Measurements from ENCODE around the gene JAZF1. TPM values are rescaled to one million over a fixed set of nuclear protein-coding genes. Genes with fewer than 3 reads are reported as not detected.

The JAZF1 gene
- total RNA-seq, 1 experiment from 2014 or later, result 9.1 TPM

DNA sequence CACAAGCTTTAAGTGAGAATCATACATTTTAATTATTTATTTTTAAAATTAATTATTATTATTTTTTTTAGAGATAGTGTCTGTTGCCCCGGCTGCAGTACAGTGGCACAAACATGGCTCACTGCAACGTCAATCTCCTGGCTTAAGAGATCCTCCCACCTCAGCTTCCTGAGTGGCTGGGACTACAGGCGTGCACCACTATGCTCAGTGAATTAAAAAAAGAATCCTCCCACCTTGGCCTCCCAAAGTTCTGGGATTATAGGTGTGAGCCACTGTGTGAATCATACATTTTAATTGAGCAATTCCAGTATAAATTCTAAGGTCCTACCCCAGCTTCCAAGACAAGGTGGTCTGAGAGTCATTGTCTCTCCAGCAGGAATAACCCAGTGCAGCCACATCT, 172.4 kb downstream of the JAZF1 start:
- no peaks in the 10 kb centered on the region for H3K27me3 Mint-ChIP-seq (ENCODE audit: low read depth)
- no peak overlapping the region for H3K4me3 Mint-ChIP-seq

More for the DNA sequence above, 172.4 kb downstream of the JAZF1 start:
- Histone ChIP-seq H3K9me3 (ENCODE audit: control insufficient read depth, low read depth, low read length) (no peaks in the 10 kb centered on the region), H3K79me1 (ENCODE audit: insufficient read depth, low read depth, low read length, poor library complexity, severe bottlenecking) (no peaks in the 10 kb centered on the region), H3K4me2 (ENCODE audit: insufficient read depth, insufficient read length, low read length) (no peak overlapping the region), H3K56ac (ENCODE audit: insufficient read length, low read depth, low read length) (no peak overlapping the region), H3K4ac (ENCODE audit: low read depth, low read length) (no peak overlapping the region), H3K14ac (ENCODE audit: insufficient read depth, low read length) (no peak overlapping the region), H2BK5ac (ENCODE audit: insufficient read length, low read length) (no peak overlapping the region), H3K4me1 (ENCODE audit: insufficient read depth, low read length) (no peaks in the 10 kb centered on the region), H3K23me2 (ENCODE audit: insufficient read length, low read depth, low read length, poor library complexity, severe bottlenecking) (no peaks in the 10 kb centered on the region), H3K79me2 (ENCODE audit: insufficient read depth, low read length) (no peaks in the 10 kb centered on the region), H2BK15ac (ENCODE audit: low read depth, low read length) (no peak overlapping the region), H3K27me3 (ENCODE audit: insufficient read depth, low read length) (no peaks in the 10 kb centered on the region), H2BK12ac (ENCODE audit: insufficient read length, low read depth, low read length) (no peak overlapping the region), H4K20me1 (ENCODE audit: control insufficient read depth, insufficient read depth, insufficient read length) (no peaks in the 10 kb centered on the region), H2AFZ (ENCODE audit: low read length) (no peak overlapping the region), H4K8ac (replicated peaks; ENCODE audit: insufficient read length, low read depth, low read length) (no peak overlapping the region), H4K91ac (ENCODE audit: insufficient read length, low read depth, low read length) (no peak overlapping the region), H4K5ac (ENCODE audit: insufficient read length, low read depth, low read length) (no peak overlapping the region), H2BK20ac (ENCODE audit: low read depth, low read length, poor library complexity, severe bottlenecking) (no peak overlapping the region), H3K27ac (ENCODE audit: insufficient read length, low read depth, low read length) (no peak overlapping the region), H3T11ph (ENCODE audit: low read length) (no peak overlapping the region), H2AK5ac (ENCODE audit: insufficient read length, low read length) (no peak overlapping the region), H2BK120ac (ENCODE audit: low read depth, low read length, poor library complexity, severe bottlenecking) (no peak overlapping the region), H3K18ac (ENCODE audit: insufficient read length, low read depth, low read length) (no peak overlapping the region), H3K9ac (ENCODE audit: extremely low read depth, insufficient read length, low read length) (no peak overlapping the region), H3K23ac (ENCODE audit: insufficient read length, low read depth, low read length) (no peak overlapping the region)
- Mint-ChIP-seq H3K4me1 (no peaks in the 10 kb centered on the region), H3K27ac (no peak overlapping the region), H3K9me3 (no peaks in the 10 kb centered on the region), H3K36me3 (ENCODE audit: insufficient read depth in 1 of 3, low read depth in 3 of 3) (peaks cover 0 to 2% (median 0%) of the 10 kb centered on the region in 3 experiments; a peak in 1 of 7 replicates)
- no peak for DNase-seq
- no CpG with 5 or more reads among the region's 3 CpGs for WGBS (ENCODE audit: extremely low coverage, insufficient read length, low lambda C conversion rate)
- TF ChIP-seq, protein P1, sequence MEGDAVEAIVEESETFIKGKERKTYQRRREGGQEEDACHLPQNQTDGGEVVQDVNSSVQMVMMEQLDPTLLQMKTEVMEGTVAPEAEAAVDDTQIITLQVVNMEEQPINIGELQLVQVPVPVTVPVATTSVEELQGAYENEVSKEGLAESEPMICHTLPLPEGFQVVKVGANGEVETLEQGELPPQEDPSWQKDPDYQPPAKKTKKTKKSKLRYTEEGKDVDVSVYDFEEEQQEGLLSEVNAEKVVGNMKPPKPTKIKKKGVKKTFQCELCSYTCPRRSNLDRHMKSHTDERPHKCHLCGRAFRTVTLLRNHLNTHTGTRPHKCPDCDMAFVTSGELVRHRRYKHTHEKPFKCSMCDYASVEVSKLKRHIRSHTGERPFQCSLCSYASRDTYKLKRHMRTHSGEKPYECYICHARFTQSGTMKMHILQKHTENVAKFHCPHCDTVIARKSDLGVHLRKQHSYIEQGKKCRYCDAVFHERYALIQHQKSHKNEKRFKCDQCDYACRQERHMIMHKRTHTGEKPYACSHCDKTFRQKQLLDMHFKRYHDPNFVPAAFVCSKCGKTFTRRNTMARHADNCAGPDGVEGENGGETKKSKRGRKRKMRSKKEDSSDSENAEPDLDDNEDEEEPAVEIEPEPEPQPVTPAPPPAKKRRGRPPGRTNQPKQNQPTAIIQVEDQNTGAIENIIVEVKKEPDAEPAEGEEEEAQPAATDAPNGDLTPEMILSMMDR (conservative IDR thresholded peaks at IDR 0.05), result no peak
